NOMO-1 treated with DMSO at 0.1 percent for 48 hours (cell line): ENCODE data around the gene CSNK1D.

Experiments
- DNase-seq: peaks from one replicate; lab custom pipeline; 2025; ENCODE audit not compliant: unreplicated experiment; lab: John Stamatoyannopoulos, UW

Gene CSNK1D

DNA sequence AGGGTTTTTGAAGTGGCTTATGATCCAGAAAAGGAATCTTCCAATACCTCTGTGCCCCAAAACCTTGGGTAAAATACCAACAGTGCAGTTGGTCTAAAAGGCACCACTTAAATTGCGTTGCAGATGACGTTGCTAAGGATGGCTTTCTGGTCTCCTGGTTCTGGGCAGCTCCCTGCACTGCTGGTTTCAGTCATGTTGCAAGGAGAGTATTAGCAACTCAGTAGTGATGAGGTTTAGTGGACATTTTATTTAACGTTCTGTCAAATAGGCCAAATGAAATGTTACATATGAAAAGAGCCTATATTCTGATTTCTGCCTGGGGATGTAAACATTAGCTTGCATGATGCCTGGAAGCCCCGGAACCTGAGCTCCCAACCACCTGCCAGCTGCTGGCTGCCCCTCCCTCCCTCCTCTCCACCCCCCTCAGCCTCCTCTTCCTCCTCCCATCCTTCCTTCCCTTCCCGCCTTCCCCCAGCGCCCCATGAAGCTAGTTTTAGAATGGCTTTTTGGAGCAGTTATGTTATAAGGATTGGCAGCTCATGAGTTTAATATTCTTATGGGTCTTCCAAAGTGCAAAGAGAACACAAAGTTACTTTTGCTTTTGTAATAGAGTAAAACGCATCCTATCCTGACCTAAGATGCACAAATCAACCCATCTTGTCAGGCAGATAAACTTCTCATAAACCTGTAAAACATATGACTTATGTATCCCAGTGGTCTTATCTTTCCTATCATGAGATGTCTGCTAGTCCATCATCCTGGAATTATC lies 23.2 kb upstream of the CSNK1D start:
- DNase-seq = no peak

DNA sequence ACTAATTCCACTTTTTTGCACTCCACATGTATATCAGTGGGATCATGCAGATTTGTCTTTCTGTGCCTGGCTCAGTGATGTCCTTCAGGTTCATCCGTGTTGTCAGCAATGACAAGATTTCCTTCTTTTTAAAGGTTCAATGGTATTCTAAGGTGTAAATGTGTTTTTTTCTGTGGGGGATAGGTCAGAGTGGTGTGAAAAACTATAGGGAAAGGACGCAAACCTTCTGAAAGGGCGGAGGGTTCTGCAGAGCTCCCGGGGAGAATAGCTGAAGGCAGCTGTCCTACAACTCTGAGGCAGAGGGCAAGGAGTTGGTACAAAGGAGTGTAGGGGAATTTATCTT lies 21.9 kb upstream of the CSNK1D start:
- no peak for DNase-seq

DNA sequence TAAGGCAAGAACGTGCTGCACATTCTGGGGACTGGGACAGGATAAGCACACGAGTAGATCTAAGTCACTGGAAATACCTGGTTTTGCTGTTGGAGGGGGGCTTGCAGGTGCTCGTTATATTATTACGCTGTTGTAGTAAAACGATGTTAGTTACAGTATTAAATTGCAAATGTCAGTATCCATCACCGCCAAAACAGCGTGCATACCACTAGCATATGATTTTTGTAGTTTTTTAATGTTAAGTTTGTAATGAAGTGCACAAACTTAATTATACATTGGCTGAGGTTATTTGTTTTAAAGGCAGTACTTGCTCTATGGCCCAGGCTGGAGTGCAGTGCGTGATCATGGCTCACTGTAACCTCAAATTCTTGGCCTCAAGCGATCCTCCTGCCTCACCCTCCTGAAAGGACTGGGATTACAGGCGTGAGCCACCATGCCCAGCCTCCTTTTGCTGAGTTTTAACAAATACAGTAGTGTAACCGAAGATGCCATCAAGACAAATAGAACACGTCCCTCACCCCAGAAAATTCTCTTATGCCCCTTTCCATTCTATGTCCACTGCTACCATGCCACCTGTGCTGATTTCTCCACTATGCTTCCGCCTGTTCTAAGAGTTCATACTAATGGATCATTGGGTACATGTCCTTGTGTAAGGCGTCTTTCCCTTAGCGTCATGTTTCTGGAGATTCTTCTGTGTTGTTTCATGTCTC lies 20.7 kb upstream of the CSNK1D start:
- DNase-seq = no peak

DNA sequence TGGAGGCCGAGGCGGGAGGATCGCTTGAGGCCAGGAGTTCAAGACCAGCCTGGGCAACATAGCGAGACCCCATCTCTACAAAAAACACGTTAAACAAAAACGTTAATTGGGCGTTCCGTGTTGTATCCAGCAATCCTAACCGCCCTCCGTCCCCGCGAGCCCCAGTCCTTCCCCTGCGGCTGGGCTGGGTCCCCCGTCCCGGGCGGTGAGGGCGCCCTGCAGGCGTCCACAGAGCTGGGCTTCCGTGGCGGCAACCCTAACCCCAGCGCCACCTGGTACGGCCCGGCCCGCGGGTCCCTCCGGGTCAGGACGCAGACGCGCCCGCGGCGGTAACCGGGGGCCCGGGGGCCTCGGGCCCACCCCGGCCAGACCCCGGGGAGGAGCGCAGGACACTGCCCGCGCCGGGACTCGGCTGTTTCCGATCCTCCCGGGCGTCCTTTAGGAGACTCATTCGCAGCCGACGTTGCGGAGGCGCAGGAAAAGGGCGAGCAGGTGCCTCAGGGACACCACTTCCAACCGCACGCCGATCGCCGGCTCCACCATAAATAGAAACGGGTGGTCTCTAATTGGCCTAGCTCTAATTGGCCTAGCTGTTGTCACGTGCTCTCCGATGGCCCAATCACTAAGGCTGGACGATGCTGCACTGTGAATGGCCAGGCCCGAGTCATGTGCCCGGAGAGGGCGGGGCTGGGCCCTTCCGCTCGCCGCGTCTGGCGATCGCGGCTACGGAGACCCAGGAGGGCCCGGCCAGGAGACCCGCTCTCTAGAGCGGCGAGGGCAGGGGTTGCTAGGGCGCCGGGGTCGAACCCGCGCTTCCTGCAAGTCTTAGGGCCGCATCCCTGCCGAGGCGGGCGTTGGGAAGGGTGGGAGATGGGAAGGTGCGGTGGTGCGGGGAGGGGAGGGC lies 19.0 kb upstream of the CSNK1D start:
- peak; percentile 99 for DNase-seq

DNA sequence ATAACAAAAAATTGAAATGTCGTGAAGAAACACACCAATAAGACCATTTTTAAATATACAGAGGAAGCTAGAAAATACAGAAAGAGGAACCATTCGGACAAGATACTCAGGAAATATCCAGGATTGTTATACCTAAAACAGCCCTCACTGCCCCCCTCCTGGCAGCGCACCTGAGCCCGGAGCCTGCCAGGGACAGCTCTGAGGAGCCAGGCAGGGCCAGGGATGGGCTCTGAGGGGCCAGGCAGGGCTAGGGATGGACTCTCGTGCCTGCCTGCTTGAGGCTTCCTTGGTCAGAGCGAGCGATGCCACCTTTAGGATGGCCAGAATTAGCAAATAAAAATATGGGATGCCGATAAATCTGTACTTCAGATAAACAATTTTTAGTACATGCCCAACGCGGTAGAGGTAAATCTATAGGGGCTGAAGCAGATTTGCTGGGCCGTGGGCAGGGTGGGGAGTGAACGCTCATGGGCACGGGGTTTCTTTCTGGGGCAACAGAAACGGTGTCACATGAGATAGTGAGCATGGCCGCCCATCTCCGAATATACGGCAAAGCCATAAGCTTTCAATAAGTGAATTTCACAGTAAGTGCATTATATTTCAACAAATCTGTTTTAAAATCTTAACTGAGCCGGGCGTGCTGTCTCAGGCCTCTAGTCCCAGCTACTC lies 18.2 kb upstream of the CSNK1D start:
- peak; percentile 43 for DNase-seq

DNA sequence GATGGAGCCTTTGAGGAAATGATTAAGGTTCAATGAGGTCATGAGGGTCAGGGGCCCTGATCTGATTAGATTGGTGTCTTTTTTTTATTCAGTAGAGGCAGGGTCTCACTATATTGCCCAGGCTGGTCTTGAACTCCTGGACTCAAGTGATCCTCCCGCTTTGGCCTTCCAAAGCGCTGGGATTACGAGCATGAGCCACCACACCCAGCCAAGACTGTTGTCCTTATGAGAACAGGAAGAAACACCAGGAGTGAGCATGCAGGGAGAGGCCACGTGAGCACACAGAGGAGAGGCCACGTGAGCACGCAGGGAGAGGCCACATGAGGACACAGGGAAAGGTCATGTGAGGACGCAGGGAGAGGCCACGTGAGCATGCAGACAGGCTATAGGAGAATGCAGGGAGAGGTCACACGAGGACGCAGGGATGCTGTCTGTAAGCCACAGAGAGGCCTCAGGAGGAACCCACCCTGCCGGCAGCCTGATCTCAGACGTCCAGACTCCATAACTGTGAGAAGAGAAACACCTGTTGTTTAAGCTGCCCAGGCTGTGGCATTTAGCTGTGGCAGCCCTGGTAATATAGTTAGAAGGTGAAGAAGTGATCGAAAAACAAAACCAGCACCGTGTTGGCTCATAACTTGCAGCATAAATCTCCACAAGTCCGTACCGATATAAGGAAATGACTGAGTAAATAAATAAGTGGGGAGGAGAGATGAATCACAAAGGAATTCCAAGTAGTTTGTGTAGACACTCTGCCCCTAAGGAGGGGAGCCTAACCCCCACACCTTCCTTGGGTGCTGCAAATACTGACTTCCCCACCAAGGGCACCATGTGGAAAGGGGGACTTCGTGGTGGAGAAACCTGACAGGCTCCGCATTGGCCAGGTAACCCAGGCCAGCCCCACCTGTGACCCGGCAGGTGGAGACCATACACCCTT lies 14.6 kb upstream of the CSNK1D start:
- peak; percentile 87 for DNase-seq

DNA sequence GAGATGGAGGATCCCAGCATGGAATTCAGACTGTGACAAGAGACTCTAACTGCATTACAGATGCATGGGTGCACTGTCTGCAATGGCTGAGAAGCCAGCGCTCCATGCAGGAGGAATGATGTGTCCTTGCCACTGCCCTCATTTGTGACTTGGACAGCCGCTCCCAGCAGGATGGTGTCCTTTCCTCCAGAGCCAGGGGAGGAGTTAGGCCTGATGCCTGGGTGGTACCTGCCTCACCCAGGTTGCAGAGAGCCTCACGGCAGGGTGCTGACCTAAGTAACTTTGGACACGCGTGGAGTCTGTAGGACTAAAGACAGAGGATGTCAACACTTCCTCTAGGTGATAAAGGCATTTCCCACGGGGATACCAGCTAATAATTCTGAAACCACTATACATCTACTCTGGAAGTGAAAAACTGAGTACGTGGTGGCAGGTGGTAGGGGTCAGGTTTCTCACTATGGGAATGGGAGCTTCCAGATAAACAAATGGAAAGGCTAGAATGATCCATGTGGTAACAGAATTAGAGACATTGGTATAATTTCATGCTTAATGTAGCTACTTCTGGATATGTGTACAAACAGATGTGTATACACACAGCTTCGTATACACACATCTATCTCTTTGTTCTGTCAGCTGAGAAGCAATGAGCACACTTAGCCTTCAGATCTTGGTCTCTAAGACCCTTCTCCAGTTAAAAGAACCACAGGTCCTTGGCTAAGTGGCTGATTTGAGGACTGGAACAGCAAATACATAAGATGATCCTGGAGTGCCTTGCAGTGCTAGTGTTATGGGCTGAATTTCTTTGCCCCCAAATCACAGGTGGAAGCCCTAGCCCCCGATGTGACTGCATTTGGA lies 13.7 kb upstream of the CSNK1D start:
- DNase-seq = no peak

- DNase-seq = no peak
Measured at GRCh38 chr17:82285141-82285540, 11.6 kb upstream of the CSNK1D start.

DNA sequence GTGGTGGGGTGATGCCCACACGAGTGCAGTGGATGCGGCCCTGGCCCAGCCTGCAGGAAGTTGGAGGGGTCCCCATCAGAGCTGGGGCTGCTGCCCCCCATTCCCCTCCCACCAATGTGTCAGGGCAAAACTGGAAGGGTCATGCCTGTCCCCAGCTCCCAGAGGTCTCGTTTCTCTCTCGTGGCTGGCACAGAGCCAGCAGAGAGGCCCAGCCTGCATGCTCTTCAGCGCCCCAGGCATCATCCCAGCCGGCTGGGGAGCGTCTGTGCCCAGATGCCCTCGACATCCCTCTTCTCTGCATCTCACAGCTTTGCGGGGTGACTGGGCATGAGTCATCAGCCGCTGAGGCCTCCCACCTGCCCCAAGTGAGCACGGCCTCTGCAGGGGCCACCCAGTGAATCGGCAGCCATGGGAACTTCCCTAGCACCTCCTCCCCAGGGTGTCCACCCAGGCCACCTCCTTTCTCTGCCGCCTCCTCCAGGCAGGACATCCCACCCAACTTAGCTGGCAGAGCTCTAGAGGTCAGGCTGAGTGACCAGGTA lies 9.8 kb upstream of the CSNK1D start:
- DNase-seq = peak; percentile 7

GRCh38 chr17:82282239-82283207 lies 9.0 kb upstream of the CSNK1D start:
- no peak for DNase-seq

GRCh38 chr17:82281502-82282238 lies 8.2 kb upstream of the CSNK1D start:
- DNase-seq = no peak

DNA sequence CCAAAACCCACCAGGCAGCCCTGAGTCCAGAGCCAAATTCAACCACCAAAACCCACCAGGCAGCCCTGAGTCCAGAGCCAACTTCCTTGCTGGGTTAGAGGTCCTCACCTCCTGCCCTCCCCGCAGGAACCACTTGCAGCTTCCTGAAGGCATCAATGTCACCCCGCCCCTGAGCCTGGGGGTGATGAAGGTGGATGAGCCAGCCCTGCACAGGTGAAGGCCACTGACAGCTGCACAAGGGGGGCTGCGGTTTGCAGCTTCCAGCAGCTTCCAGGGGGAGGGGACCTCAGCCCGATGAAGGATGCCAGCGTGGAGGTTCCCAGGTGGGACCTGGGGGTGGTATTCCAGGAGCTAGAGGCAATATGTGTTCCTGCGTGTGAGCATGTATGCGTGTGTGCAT lies 7.6 kb upstream of the CSNK1D start:
- DNase-seq = no peak

GRCh38 chr17:82280537-82280936 lies 7.0 kb upstream of the CSNK1D start:
- DNase-seq = no peak

- DNase-seq = peak; percentile 85
Measured at GRCh38 chr17:82278786-82279391, 5.4 kb upstream of the CSNK1D start.

DNA sequence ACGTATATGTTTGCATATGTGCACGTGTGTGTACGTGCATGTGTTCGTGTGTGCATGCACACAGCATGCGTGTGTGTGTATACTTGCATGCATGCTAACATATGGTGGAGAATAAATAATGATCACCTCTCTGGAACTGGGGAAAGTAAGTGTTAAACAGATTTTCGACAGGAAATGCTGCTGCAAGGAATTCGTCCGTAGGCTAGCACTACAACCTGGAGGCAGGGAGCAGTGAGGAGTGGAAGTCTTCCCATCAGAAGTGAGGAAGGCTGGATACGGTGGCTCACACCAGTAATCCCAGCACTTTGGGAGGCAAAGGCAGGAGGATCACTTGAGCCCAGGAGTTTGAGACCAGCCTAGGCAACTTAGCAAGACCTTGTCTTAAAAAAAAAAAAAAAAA lies 4.8 kb upstream of the CSNK1D start:
- no peak for DNase-seq

DNA sequence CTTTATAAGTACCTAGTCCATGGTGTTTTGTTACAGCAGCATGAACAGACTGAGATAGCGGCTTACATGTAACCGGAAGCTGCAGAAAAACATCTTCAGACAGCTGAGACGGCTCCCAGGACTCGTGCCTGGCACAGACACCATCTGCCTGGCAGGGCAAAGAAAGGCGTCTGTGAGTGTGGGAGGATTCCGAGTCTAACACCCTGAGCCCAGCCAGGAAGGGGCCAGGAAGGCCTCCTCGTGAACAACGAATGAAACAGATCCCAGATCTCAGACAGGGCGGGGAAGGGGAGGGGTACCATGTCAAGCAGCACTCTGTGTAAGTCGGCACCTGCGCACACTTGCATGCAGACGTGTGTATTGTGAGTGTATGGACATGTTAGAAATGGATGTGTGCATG lies 4.4 kb upstream of the CSNK1D start:
- DNase-seq = no peak

- no peak for DNase-seq
Measured at GRCh38 chr17:82276938-82277337, 3.4 kb upstream of the CSNK1D start.
